K562 (cell line): ENCODE results near the gene FKBP8. TPM values are rescaled to one million over a fixed set of nuclear protein-coding genes. Genes with fewer than 3 reads are reported as not detected.

ENCODE experiments used
- ATAC-seq: fragments of 200-7000 bp; cut with Tn5 transposase; 3 replicates; pipeline ENCODE4 v1.9.1; 2020; ENCODE audit warnings: moderate library complexity
- BruUV-seq: library from RNA; stranded (reverse); fragments of 400-500 nt; replicated peaks from 2 replicates; lab custom pipeline; 2021; lab: Mats Ljungman, UMichigan
- CTCF ChIA-PET: fragments of 300-600 bp; formaldehyde crosslinking; extraction: SDS; loops from one replicate; lab custom pipeline; 2021; ENCODE audit warnings: low intra/inter-chr PET ratio; lab: Yijun Ruan, JAX
- POLR2A ChIA-PET: fragments of 300-600, 350-650 bp; sonication (Branson Sonifier 250); formaldehyde crosslinking; extraction: SDS; loops from one replicate; lab custom pipeline; 2021; ENCODE audit warnings: antibody characterized with exemption, inconsistent platforms; lab: Yijun Ruan, JAX
- DNase-seq, 4 experiments: peaks; one replicate each; pipeline versions ENCODE4 v3.0.0 to v3.0.0-alpha.2; 2011 to 2018; ENCODE audit warnings: low spot score in 3 of 4, mixed read lengths in 3 of 4; ENCODE audit errors: extremely low read depth in 1 of 4
- FAIRE-seq: peaks from 2 replicates; lab custom pipeline; 2011; peaks lifted over from hg19 to GRCh38; lab: Jason Lieb, UNC
- H2AFZ ChIP-seq: 2 replicates; pipeline ENCODE4 v1.6.0; 2011; ENCODE audit warnings: low read depth, low read length, control low read depth, inconsistent platforms
- H3K27ac ChIP-seq: fragments of 200-600 bp; 3 replicates; pipeline ENCODE4 v1.8.0; 2011; ENCODE audit warnings: low read depth, mild to moderate bottlenecking, control low read depth, inconsistent platforms, low read length, moderate library complexity, mixed read lengths; ENCODE audit errors: extremely low read depth
- H3K27me3 ChIP-seq, 2 experiments: fragments of 300-600 bp in 1 of 2; 2 replicates in 1 of 2; 3 replicates in 1 of 2; pipeline versions ENCODE4 v1.6.0 to v1.8.0; 2011; ENCODE audit warnings: inconsistent platforms in 2 of 2, low read length in 2 of 2, mild to moderate bottlenecking in 1 of 2, mixed read lengths in 1 of 2, moderate library complexity in 1 of 2; ENCODE audit not compliant: control insufficient read depth in 2 of 2, insufficient read depth in 2 of 2
- H3K36me3 ChIP-seq: fragments of 300-600 bp; 3 replicates; pipeline ENCODE4 v1.8.0; 2011; ENCODE audit warnings: mild to moderate bottlenecking, low read length, inconsistent platforms; ENCODE audit not compliant: control insufficient read depth, insufficient read depth
- H3K4me1 ChIP-seq, 2 experiments: fragments of 200-600 bp in 1 of 2; replicated peaks in 1 of 2; 2 replicates in 1 of 2; 3 replicates in 1 of 2; pipeline versions ENCODE4 v1.5.1 to v1.8.0; 2011; ENCODE audit warnings: inconsistent platforms in 2 of 2, low read length in 2 of 2, mild to moderate bottlenecking in 1 of 2, mixed read lengths in 1 of 2, moderate library complexity in 1 of 2; ENCODE audit not compliant: control insufficient read depth in 2 of 2, insufficient read depth in 2 of 2
- H3K4me2 ChIP-seq: 2 replicates; pipeline ENCODE4 v1.6.1; 2011; ENCODE audit warnings: low read length, control low read depth, inconsistent platforms, mixed read lengths; ENCODE audit not compliant: insufficient read depth
- H3K4me3 ChIP-seq: fragments of 200-600 bp; sonication (generic), shearing (Covaris generic); 2 replicates; pipeline ENCODE4 v1.5.1; 2016; ENCODE audit warnings: control low read depth, inconsistent platforms
- H3K79me2 ChIP-seq: fragments of 200-600 bp; 3 replicates; pipeline ENCODE4 v1.8.0; 2011; ENCODE audit warnings: low read length, inconsistent platforms; ENCODE audit not compliant: control insufficient read depth, insufficient read depth
- H3K9ac ChIP-seq, 2 experiments: 2 replicates each; pipeline versions ENCODE4 v1.6.0 to v1.6.1; 2011; ENCODE audit warnings: low read depth in 2 of 2, low read length in 2 of 2, control low read depth in 1 of 2, inconsistent platforms in 1 of 2, mild to moderate bottlenecking in 1 of 2, mixed read lengths in 1 of 2; ENCODE audit not compliant: insufficient read depth in 1 of 2
- H3K9me1 ChIP-seq: one replicate; pipeline ENCODE4 v1.6.0; 2011; ENCODE audit warnings: inconsistent platforms, mild to moderate bottlenecking, low read length, moderate library complexity; ENCODE audit not compliant: control insufficient read depth, insufficient read depth
- H3K9me3 ChIP-seq: replicated peaks from 2 replicates; pipeline ENCODE4 v1.5.1; 2011; ENCODE audit warnings: low read depth, low read length, inconsistent platforms; ENCODE audit not compliant: control insufficient read depth, insufficient read depth
- H4K20me1 ChIP-seq: replicated peaks from 2 replicates; pipeline ENCODE4 v1.6.1; 2011; ENCODE audit warnings: low read length, inconsistent platforms, mixed read lengths; ENCODE audit not compliant: control insufficient read depth, insufficient read depth
- ARNT ChIP-seq, 2 experiments: fragments of 450-650 bp; IDR thresholded peaks; 2 replicates each; pipeline ENCODE4 v1.6.1; 2016; ENCODE audit warnings: mild to moderate bottlenecking in 1 of 2
- CBFA2T2 ChIP-seq: fragments of 450-650 bp; conservative IDR thresholded peaks from 2 replicates; pipeline ENCODE4 v1.6.1; 2017; ENCODE audit warnings: mild to moderate bottlenecking
- ELF1 ChIP-seq: fragments of 200-800 bp; sonication (Bioruptor generic); IDR thresholded peaks from 2 replicates; pipeline ENCODE4 v1.6.1; 2016; ENCODE audit warnings: missing genetic modification characterization, missing compliant biosample characterization
- ETV1 ChIP-seq: fragments of 450-650 bp; conservative IDR thresholded peaks from 2 replicates; pipeline ENCODE4 v1.6.1; 2016; ENCODE audit warnings: missing genetic modification characterization, control low read depth, low read depth, missing compliant biosample characterization
- HDAC6 ChIP-seq: IDR thresholded peaks from 2 replicates; pipeline ENCODE4 v1.6.1; 2012; ENCODE audit warnings: low read depth, mild to moderate bottlenecking, control low read depth, inconsistent platforms, low read length, moderate library complexity
- HEY1 ChIP-seq: fragments of 250-450 bp; sonication (Bioruptor Pico); IDR thresholded peaks from 2 replicates; pipeline ENCODE4 v1.5.0; 2020; ENCODE audit warnings: mild to moderate bottlenecking, moderate library complexity, borderline replicate concordance
- ILF3 ChIP-seq: fragments of 450-650 bp; IDR thresholded peaks from 2 replicates; pipeline ENCODE4 v1.6.1; 2018; ENCODE audit warnings: antibody characterized with exemption, mild to moderate bottlenecking, moderate library complexity, borderline replicate concordance
- KLF13 ChIP-seq: fragments of 450-650 bp; IDR thresholded peaks from 2 replicates; pipeline ENCODE4 v1.6.1; 2016; ENCODE audit warnings: missing genetic modification characterization, low read depth, mild to moderate bottlenecking, missing compliant biosample characterization, moderate library complexity, borderline replicate concordance
- MCM2 ChIP-seq: fragments of 450-650 bp; IDR thresholded peaks from 2 replicates; pipeline ENCODE4 v1.6.1; 2017; ENCODE audit warnings: low read depth, mild to moderate bottlenecking
- NFYB ChIP-seq: IDR thresholded peaks from 2 replicates; pipeline ENCODE4 v1.6.1; 2011; ENCODE audit warnings: mild to moderate bottlenecking, moderate library complexity; ENCODE audit not compliant: insufficient read length; ENCODE audit errors: extremely low read depth
- PRPF4 ChIP-seq: fragments of 200-400 bp; formaldehyde crosslinking; IDR thresholded peaks from one replicate; pipeline ENCODE4 v1.6.1; 2017; ENCODE audit warnings: low read length, low read depth, mild to moderate bottlenecking; ENCODE audit not compliant: insufficient read depth, poor library complexity, severe bottlenecking
- PTBP1 ChIP-seq: fragments of 200-400 bp; formaldehyde crosslinking; IDR thresholded peaks from 2 replicates; pipeline ENCODE4 v1.6.1; 2017; ENCODE audit warnings: low read depth, low read length
- RB1 ChIP-seq: fragments of 450-650 bp; IDR thresholded peaks from 2 replicates; pipeline ENCODE4 v1.6.1; 2017; ENCODE audit warnings: low read depth, mild to moderate bottlenecking
- TAF9B ChIP-seq: fragments of 450-650 bp; IDR thresholded peaks from 2 replicates; pipeline ENCODE4 v1.6.1; 2018; ENCODE audit warnings: mild to moderate bottlenecking; ENCODE audit not compliant: partially characterized antibody
- TBL1XR1 ChIP-seq, 2 experiments: IDR thresholded peaks; 2 replicates each; pipeline ENCODE4 v1.6.1; 2012; ENCODE audit warnings: improper control_type of control experiment in 2 of 2, low read length in 2 of 2, mild to moderate bottlenecking in 1 of 2
- ZC3H11A ChIP-seq: IDR thresholded peaks from 2 replicates; pipeline ENCODE4 v1.6.1; 2012; ENCODE audit warnings: low read depth, low read length, improper control_type of control experiment
- ZKSCAN8 ChIP-seq: fragments of 200-800 bp; sonication (Bioruptor generic); IDR thresholded peaks from 2 replicates; pipeline ENCODE4 v1.6.1; 2016; ENCODE audit warnings: missing genetic modification characterization, missing compliant biosample characterization
- ZNF175 ChIP-seq: fragments of 200-800 bp; sonication (Bioruptor generic); IDR thresholded peaks from 2 replicates; pipeline ENCODE4 v1.6.1; 2016; ENCODE audit warnings: low read depth, mild to moderate bottlenecking, missing genetic modification characterization, missing compliant biosample characterization
- ZNF584 ChIP-seq: fragments of 200-800 bp; sonication (Bioruptor generic); IDR thresholded peaks from 2 replicates; pipeline ENCODE4 v1.6.1; 2016; ENCODE audit warnings: low read depth, mild to moderate bottlenecking, missing genetic modification characterization, missing compliant biosample characterization
- WGBS: fragments of 100-300 bp; shearing (Covaris generic); methylation state at CpG from one replicate; pipeline ENCODE4 v1.1.6; 2016; ENCODE audit warnings: low coverage, mixed read lengths; ENCODE audit not compliant: insufficient coverage; ENCODE audit errors: missing lambda C conversion rate; 5-methylcytosine and 5-hydroxymethylcytosine counted together
- in situ Hi-C: fragments of 300-500 bp; cut with MboI; formaldehyde crosslinking; loops from 4 replicates; pipeline ENCODE4 v1.15.0; 2018; ENCODE audit warnings: inconsistent platforms, mixed read lengths
- intact Hi-C: fragments of 100-400 bp; cut with micrococcal nuclease; formaldehyde crosslinking; loops from 2 replicates; pipeline ENCODE4 v1.14.2; 2022
- polyA plus RNA-seq, 8 experiments: library from polyadenylated mRNA; depleted of rRNA in 4 of 8; stranded (reverse) in 5 of 8; unstranded in 3 of 8; fragments of >200 nt; fragmentation: Nextera tagmentation in 2 of 8; fragmentation: Illumina TruSeq in 1 of 8; extraction: Ambion mirVana in 2 of 8; extraction: Trizol in 1 of 8; gene quantifications; 2 replicates each; pipeline versions ENCODE4 v1.2.1 to v1.2.3, GENCODE V29; 2011 to 2014; ENCODE audit warnings: inconsistent platforms in 1 of 8, missing spikeins in 1 of 8
- total RNA-seq, 7 experiments: library from RNA; depleted of rRNA in 6 of 7; stranded (reverse); fragments of >200 nt in 6 of 7; fragmentation: Illumina TruSeq in 2 of 7; extraction: Trizol in 2 of 7; gene quantifications; 2 replicates each; pipeline versions ENCODE4 v1.2.1 to v1.2.3, GENCODE V29; 2011 to 2021; ENCODE audit warnings: low replicate concordance in 1 of 7
- TF ChIP-seq, protein P1 (sequence below): fragments of 250-450 bp; sonication (Bioruptor Pico); IDR thresholded peaks from 2 replicates; pipeline ENCODE4 v1.9.0; 2021; ENCODE audit warnings: mild to moderate bottlenecking, inconsistent platforms

The FKBP8 gene
- total and polyA plus RNA-seq, 9 of the 15 experiments (the other 6 are each of a cell fraction or from before 2014, with no cell fraction given) = 0.46 to 236 (median 104) TPM

DNA sequence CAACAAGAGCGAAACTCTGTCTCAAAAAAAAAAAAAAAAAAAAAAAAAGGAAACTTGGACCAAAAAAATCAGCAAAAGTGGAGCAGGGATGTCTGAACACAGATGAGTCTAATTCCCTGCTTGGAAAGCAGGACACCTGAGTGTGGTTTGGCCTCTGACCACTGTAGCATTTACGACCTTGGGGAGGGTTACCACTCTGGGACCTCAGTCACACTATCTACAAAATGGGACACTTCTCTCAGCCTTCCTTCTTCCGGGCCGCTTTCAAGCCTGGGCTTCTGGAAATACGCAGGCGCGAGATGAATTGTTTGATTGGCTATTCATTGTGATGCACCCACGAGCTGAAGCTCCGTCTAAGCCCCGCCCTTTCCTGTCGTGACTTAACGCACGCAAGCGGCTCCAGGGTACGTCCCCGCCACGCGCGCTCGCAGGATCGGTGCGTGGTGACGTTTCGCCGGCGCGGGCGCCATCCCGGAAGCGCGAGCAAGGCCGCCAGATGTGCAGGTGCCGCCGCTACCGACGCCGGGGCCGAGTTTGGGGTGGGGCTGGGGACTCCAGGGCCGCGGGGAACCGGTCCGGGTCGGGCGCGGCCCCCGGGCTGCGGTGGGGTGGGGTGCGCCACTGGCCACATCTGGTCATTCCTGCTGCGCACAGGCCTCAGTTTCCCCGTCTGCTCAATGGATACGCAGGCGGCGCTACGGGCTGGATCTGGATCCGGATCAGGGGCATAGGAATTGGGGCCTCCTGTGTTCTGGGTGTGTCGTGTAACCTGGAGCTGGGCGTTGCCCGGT, 14.2 kb upstream of the FKBP8 start, which contains the start of gene KXD1:
Gene KXD1 (plus strand): TSS at position 460 of the 791 bp plus-strand sequence. CDS start 4,187 bp downstream, outside the sequence.
- CTCF ChIA-PET = no interaction called here
- peak within 1 kb of the TSS; percentile 78 to 97 for H3K9ac ChIP-seq
- H3K27me3 ChIP-seq = no peaks in the 10 kb centered on the region
- WGBS = under 1% methylated on average over 43 of the region's 58 CpGs
- in situ Hi-C loops = no loop called here
- POLR2A ChIA-PET = interaction anchor here (0.6 to 4.7 kb wide), 12 partner anchors 11 to 72 kb away, joined by 3 to 49 read pairs (median 4); partner anchors contain the start of genes FKBP8, REX1BD and UBA52
- H2AFZ ChIP-seq = peak within 1 kb of the TSS; percentile 73
- intact Hi-C loops = loop anchor here (1.0 to 5.0 kb wide), 3 partner anchors 13 to 35 kb away; partner anchors contain the start of gene ELL
- FAIRE-seq = peak; percentile 100
- DNase-seq = peak; percentile 87 to 100 (median 95)
- peaks cover 27% of the 10 kb centered on the region; the same call in 2 of the 3 replicates for H3K36me3 ChIP-seq
- H3K4me1 ChIP-seq = peaks cover 8 to 23% of the 10 kb centered on the region in 2 experiments; a peak in 4 of 5 replicates
- BruUV-seq = no TSS peak
- peak; percentile 98 for ATAC-seq
- no peaks in the 10 kb centered on the region for H3K9me1 ChIP-seq
- peak within 1 kb of the TSS; percentile 81 for H3K27ac ChIP-seq
- peak within 1 kb of the TSS; percentile 96 for H3K4me2 ChIP-seq
- no peaks in the 10 kb centered on the region for H3K9me3 ChIP-seq
- peaks cover 44% of the 10 kb centered on the region for H3K79me2 ChIP-seq
- peak within 1 kb of the TSS; percentile 77 for H3K4me3 ChIP-seq
- H4K20me1 ChIP-seq = no peaks in the 10 kb centered on the region
- peak; percentile 36; the same call in 1 of the 2 replicates for TF ChIP-seq HEY1 (CRISPR knock-in tag)
- TF ChIP-seq PRPF4 = no peak
- TF ChIP-seq, protein P1, sequence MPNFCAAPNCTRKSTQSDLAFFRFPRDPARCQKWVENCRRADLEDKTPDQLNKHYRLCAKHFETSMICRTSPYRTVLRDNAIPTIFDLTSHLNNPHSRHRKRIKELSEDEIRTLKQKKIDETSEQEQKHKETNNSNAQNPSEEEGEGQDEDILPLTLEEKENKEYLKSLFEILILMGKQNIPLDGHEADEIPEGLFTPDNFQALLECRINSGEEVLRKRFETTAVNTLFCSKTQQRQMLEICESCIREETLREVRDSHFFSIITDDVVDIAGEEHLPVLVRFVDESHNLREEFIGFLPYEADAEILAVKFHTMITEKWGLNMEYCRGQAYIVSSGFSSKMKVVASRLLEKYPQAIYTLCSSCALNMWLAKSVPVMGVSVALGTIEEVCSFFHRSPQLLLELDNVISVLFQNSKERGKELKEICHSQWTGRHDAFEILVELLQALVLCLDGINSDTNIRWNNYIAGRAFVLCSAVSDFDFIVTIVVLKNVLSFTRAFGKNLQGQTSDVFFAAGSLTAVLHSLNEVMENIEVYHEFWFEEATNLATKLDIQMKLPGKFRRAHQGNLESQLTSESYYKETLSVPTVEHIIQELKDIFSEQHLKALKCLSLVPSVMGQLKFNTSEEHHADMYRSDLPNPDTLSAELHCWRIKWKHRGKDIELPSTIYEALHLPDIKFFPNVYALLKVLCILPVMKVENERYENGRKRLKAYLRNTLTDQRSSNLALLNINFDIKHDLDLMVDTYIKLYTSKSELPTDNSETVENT (CRISPR knock-in tag) = no peak
- TF ChIP-seq ZC3H11A = no peak
- TF ChIP-seq NFYB = peak; percentile 5
- peak; percentile 66 to 77; a peak in 3 of 4 replicates for TF ChIP-seq ARNT (IDR thresholded peaks at IDR 0.05)
- peak; percentile 96 for TF ChIP-seq PTBP1
- no peak for TF ChIP-seq ILF3
- peak; percentile 98 for TF ChIP-seq ETV1 (tag)
- TF ChIP-seq KLF13 (tag) = no peak
- no peak for TF ChIP-seq MCM2
- no peak for TF ChIP-seq TBL1XR1 (IDR thresholded peaks at IDR 0.05; ENCODE audit: low read length in 2 of 2)
- TF ChIP-seq ZKSCAN8 (CRISPR knock-in tag) = no peak; the same call in 1 of the 2 replicates
- TF ChIP-seq ELF1 (tag) = peak; percentile 97
- TF ChIP-seq ZNF175 (CRISPR knock-in tag) = no peak
- TF ChIP-seq TAF9B = no peak
- no peak for TF ChIP-seq HDAC6
- TF ChIP-seq CBFA2T2 = no peak
- TF ChIP-seq RB1 = peak; percentile 54; the same call in 1 of the 2 replicates
- 0 out of 2 replicates have a peak, but pooled peaks have one; percentile 40 for TF ChIP-seq ZNF584
